H1 (cell line): ENCODE measurements around the gene FADS3.

Experiments used
- ASH2L ChIP-seq: fragments of 200-600, 300-600 bp; sonication (generic); IDR thresholded peaks from one replicate; pipeline ENCODE4 v1.7.1; 2017; ENCODE audit warnings: low read length
- CEBPB ChIP-seq: IDR thresholded peaks from 2 replicates; pipeline ENCODE4 v1.6.1; 2012; ENCODE audit warnings: low read depth, low read length
- CHD1 ChIP-seq: IDR thresholded peaks from 2 replicates; pipeline ENCODE4 v1.6.1; 2012; ENCODE audit warnings: low read depth, low read length, improper control_type of control experiment
- CTCF ChIP-seq, 3 experiments: IDR thresholded peaks; 1 replicate in 2 of 3; 2 replicates in 1 of 3; pipeline versions ENCODE4 v1.5.1 to v1.6.1; 2011; ENCODE audit warnings: low read length in 3 of 3, mild to moderate bottlenecking in 3 of 3, inconsistent platforms in 2 of 3, low read depth in 1 of 3, moderate library complexity in 1 of 3; ENCODE audit not compliant: insufficient read depth in 1 of 3; ENCODE audit errors: control extremely low read depth in 1 of 3
- EP300 ChIP-seq, 2 experiments: IDR thresholded peaks; 1 replicate in 1 of 2; 2 replicates in 1 of 2; pipeline ENCODE4 v1.6.1; 2011 to 2012; ENCODE audit warnings: low read depth in 2 of 2, low read length in 2 of 2, mild to moderate bottlenecking in 2 of 2, borderline replicate concordance in 1 of 2, inconsistent platforms in 1 of 2, moderate library complexity in 1 of 2
- MAX ChIP-seq: IDR thresholded peaks from 2 replicates; pipeline ENCODE4 v1.6.1; 2012; ENCODE audit warnings: inconsistent platforms
- POLR2A ChIP-seq, 2 experiments: IDR thresholded peaks; 1 replicate in 1 of 2; 2 replicates in 1 of 2; pipeline ENCODE4 v1.6.1; 2011; ENCODE audit warnings: low read depth in 2 of 2, low read length in 2 of 2, mild to moderate bottlenecking in 2 of 2; ENCODE audit errors: control extremely low read depth in 1 of 2
- ZNF274 ChIP-seq: IDR thresholded peaks from 2 replicates; pipeline ENCODE4 v1.7.0; 2012; ENCODE audit warnings: low read length, borderline replicate concordance; ENCODE audit errors: extremely low read depth

DNA sequence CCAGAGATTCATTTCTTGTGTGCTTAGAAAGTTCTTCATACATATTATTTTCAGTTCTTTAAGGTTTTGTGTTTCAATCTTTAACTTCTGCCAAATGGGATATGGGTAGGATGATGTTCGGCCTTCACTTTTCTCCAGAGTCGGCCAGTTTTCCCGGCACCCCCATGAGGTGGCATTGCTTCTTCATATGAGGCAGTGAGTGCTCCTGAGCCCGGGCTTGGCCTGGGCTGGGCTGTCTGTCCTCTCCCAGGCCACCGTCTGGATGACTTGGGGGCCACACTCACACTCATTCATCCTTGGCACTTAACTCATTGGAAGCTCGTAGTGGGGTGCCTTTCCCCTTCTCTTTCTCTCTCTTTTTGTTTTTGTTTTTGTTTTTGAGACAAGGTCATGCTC, 39.4 kb downstream of the FADS3 start:
- TF ChIP-seq EP300 (IDR thresholded peaks at IDR 0.05; ENCODE audit: borderline replicate concordance in 1 of 2, low read depth in 2 of 2, low read length in 2 of 2) (no peak), MAX (no peak), POLR2A (IDR thresholded peaks at IDR 0.05; ENCODE audit: control extremely low read depth in 1 of 2, low read depth in 2 of 2, low read length in 2 of 2) (no peak), ASH2L (no peak), CHD1 (no peak), ZNF274 (no peak), CTCF (IDR thresholded peaks at IDR 0.05; ENCODE audit: control extremely low read depth in 1 of 3, insufficient read depth in 1 of 3, low read depth in 1 of 3, low read length in 3 of 3) (no peak), CEBPB (no peak)
